Measurements from ENCODE around the gene RNF111. TPM values are rescaled to one million over a fixed set of nuclear protein-coding genes. Genes with fewer than 3 reads are reported as not detected.

Gene RNF111
- total and polyA plus RNA-seq, 10 of the 15 experiments (the other 5 are each of a cell fraction or from before 2014, with no cell fraction given), result 8.6 to 34.7 (median 15.7) TPM

DNA sequence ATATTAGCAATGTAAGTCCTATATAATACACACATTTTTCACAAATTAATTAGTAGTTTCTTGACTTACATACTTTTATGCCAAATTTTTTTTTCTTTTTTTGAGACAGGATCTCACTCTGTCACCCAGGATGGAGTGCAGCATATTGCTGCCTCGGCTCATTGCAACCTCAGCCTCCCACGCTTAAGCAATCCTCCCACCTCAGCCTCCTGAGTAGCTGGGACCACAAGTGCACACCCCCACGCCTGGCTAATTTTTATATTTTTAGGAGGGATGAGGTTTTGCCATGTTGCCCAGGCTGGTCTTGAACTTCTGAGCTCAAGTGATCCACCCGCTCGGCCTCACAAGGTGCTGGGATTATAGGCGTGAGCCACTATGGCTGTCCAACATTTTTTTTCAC lies 54.6 kb downstream of the RNF111 start (continued):
- TF ChIP-seq, protein P1, sequence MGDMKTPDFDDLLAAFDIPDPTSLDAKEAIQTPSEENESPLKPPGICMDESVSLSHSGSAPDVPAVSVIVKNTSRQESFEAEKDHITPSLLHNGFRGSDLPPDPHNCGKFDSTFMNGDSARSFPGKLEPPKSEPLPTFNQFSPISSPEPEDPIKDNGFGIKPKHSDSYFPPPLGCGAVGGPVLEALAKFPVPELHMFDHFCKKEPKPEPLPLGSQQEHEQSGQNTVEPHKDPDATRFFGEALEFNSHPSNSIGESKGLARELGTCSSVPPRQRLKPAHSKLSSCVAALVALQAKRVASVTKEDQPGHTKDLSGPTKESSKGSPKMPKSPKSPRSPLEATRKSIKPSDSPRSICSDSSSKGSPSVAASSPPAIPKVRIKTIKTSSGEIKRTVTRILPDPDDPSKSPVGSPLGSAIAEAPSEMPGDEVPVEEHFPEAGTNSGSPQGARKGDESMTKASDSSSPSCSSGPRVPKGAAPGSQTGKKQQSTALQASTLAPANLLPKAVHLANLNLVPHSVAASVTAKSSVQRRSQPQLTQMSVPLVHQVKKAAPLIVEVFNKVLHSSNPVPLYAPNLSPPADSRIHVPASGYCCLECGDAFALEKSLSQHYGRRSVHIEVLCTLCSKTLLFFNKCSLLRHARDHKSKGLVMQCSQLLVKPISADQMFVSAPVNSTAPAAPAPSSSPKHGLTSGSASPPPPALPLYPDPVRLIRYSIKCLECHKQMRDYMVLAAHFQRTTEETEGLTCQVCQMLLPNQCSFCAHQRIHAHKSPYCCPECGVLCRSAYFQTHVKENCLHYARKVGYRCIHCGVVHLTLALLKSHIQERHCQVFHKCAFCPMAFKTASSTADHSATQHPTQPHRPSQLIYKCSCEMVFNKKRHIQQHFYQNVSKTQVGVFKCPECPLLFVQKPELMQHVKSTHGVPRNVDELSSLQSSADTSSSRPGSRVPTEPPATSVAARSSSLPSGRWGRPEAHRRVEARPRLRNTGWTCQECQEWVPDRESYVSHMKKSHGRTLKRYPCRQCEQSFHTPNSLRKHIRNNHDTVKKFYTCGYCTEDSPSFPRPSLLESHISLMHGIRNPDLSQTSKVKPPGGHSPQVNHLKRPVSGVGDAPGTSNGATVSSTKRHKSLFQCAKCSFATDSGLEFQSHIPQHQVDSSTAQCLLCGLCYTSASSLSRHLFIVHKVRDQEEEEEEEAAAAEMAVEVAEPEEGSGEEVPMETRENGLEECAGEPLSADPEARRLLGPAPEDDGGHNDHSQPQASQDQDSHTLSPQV (IDR thresholded peaks at IDR 0.05), result no peak
- no peak for TF ChIP-seq POLR2A (IDR thresholded peaks at IDR 0.05; ENCODE audit: low read depth, low read length)
- no peak for TF ChIP-seq HDAC2 (IDR thresholded peaks at IDR 0.05)
- no peak for TF ChIP-seq KLF5 (IDR thresholded peaks at IDR 0.05; ENCODE audit: partially characterized antibody)

DNA sequence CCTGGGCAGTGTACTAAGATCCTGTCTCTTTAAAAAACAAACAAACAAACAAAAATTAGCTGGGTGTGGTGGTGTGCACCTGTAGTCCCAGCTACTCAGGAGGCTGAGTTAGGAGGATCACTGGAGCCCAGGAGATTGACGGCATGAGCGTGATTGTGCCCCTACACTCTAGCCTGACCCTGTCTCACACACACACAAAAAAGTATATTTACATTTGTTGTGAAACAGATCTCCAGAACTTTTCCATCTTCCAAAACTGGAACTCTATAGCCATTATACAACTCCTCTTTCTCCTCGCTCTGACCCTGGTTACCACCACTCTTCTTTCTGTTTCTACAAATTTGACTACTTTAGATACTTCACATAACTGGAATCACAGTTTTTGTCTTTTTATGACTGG lies 61.4 kb downstream of the RNF111 start:
- Histone ChIP-seq H3K4me1 (ENCODE audit: control insufficient read depth, insufficient read depth, low read length) (no peaks in the 10 kb centered on the region), H2AFZ (ENCODE audit: control insufficient read depth, low read depth, low read length) (no peak overlapping the region), H3K4me2 (ENCODE audit: control insufficient read depth, insufficient read depth) (no peak overlapping the region), H4K20me1 (ENCODE audit: control insufficient read depth, insufficient read depth) (no peaks in the 10 kb centered on the region; the same call in 1 of the 2 replicates), H3K4me3 (no peak overlapping the region), H3K9me3 (replicated peaks; ENCODE audit: control insufficient read depth, insufficient read depth, low read length) (peaks cover 3% of the 10 kb centered on the region; the same call in 2 of the 3 replicates), H3K79me2 (ENCODE audit: control insufficient read depth, insufficient read depth, low read length) (peaks cover 20% of the 10 kb centered on the region), H3K27me3 (replicated peaks in 1 of 2; ENCODE audit: control insufficient read depth in 2 of 2, insufficient read depth in 2 of 2, low read length in 1 of 2) (no peaks in the 10 kb centered on the region), H3K27ac (ENCODE audit: control insufficient read depth, insufficient read depth) (no peak overlapping the region), H3K9ac (ENCODE audit: control insufficient read depth, insufficient read depth, low read length) (no peak overlapping the region), H3K36me3 (ENCODE audit: control insufficient read depth in 2 of 2, insufficient read depth in 2 of 2, low read length in 1 of 2) (peaks cover 0 to 12% of the 10 kb centered on the region in 2 experiments; a peak in 2 of 4 replicates)
- in situ Hi-C loops (cut with MboI) (no loop called here), intact Hi-C loops (cut with micrococcal nuclease; ENCODE audit: unreplicated experiment) (no loop called here)
- ChIA-PET RAD21 (ENCODE audit: unreplicated experiment) (interaction anchor here (0.7 kb wide), 1 partner anchor 600 kb away, joined by 4 read pairs; no protein-coding TSS in a partner anchor), SMC1A (ENCODE audit: uncharacterized antibody, unreplicated experiment) (interaction anchor here (1.3 kb wide), 1 partner anchor 13 kb away, joined by 3 read pairs; no protein-coding TSS in a partner anchor), POLR2A (interaction anchor here (0.5 kb wide), 1 partner anchor 279 kb away, joined by 3 read pairs; no protein-coding TSS in a partner anchor), CTCF (no interaction called here)
- ATAC-seq, result no peak
- no peak for TF ChIP-seq IRF4 (IDR thresholded peaks at IDR 0.05; ENCODE audit: low read depth, low read length)
- TF ChIP-seq RAD51 (IDR thresholded peaks at IDR 0.05), result no peak
- TF ChIP-seq, protein P2, sequence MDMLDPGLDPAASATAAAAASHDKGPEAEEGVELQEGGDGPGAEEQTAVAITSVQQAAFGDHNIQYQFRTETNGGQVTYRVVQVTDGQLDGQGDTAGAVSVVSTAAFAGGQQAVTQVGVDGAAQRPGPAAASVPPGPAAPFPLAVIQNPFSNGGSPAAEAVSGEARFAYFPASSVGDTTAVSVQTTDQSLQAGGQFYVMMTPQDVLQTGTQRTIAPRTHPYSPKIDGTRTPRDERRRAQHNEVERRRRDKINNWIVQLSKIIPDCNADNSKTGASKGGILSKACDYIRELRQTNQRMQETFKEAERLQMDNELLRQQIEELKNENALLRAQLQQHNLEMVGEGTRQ (IDR thresholded peaks at IDR 0.05; ENCODE audit: borderline replicate concordance, low read depth, low read length), result no peak
- TF ChIP-seq SMAD1 (IDR thresholded peaks at IDR 0.05; ENCODE audit: low read depth, partially characterized antibody), result no peak
- TF ChIP-seq, protein P3, sequence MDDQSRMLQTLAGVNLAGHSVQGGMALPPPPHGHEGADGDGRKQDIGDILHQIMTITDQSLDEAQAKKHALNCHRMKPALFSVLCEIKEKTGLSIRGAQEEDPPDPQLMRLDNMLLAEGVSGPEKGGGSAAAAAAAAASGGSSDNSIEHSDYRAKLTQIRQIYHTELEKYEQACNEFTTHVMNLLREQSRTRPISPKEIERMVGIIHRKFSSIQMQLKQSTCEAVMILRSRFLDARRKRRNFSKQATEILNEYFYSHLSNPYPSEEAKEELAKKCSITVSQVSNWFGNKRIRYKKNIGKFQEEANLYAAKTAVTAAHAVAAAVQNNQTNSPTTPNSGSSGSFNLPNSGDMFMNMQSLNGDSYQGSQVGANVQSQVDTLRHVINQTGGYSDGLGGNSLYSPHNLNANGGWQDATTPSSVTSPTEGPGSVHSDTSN (IDR thresholded peaks at IDR 0.05; ENCODE audit: insufficient replicate concordance, low read depth, low read length), result no peak
- TF ChIP-seq, protein P4, sequence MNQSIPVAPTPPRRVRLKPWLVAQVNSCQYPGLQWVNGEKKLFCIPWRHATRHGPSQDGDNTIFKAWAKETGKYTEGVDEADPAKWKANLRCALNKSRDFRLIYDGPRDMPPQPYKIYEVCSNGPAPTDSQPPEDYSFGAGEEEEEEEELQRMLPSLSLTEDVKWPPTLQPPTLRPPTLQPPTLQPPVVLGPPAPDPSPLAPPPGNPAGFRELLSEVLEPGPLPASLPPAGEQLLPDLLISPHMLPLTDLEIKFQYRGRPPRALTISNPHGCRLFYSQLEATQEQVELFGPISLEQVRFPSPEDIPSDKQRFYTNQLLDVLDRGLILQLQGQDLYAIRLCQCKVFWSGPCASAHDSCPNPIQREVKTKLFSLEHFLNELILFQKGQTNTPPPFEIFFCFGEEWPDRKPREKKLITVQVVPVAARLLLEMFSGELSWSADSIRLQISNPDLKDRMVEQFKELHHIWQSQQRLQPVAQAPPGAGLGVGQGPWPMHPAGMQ (IDR thresholded peaks at IDR 0.05; ENCODE audit: borderline replicate concordance), result no peak
- TF ChIP-seq BMI1 (IDR thresholded peaks at IDR 0.05; ENCODE audit: borderline replicate concordance), result no peak
- TF ChIP-seq, protein P5, sequence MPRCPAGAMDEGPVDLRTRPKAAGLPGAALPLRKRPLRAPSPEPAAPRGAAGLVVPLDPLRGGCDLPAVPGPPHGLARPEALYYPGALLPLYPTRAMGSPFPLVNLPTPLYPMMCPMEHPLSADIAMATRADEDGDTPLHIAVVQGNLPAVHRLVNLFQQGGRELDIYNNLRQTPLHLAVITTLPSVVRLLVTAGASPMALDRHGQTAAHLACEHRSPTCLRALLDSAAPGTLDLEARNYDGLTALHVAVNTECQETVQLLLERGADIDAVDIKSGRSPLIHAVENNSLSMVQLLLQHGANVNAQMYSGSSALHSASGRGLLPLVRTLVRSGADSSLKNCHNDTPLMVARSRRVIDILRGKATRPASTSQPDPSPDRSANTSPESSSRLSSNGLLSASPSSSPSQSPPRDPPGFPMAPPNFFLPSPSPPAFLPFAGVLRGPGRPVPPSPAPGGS (IDR thresholded peaks at IDR 0.05; ENCODE audit: borderline replicate concordance, insufficient read depth, low read depth, low read length, poor library complexity, severe bottlenecking), result no peak
- TF ChIP-seq PAX5 (IDR thresholded peaks at IDR 0.05; ENCODE audit: borderline replicate concordance, low read depth, low read length), result no peak
- BruUV-seq (replicated peaks), result no TSS peak
- 81% methylated on average over 3 of the region's 3 CpGs for WGBS (ENCODE audit: insufficient coverage, insufficient replicate concordance, low lambda C conversion rate, missing lambda C conversion rate)
- no peak for FAIRE-seq
- no peak for DNase-seq (ENCODE audit: low read depth, low spot score)

Data from GM12878 (cell line).